Aortic smooth muscle cell (primary cell): ENCODE results near the gene NKX1-1. TPM values are rescaled to one million over a fixed set of nuclear protein-coding genes. Genes with fewer than 3 reads are reported as not detected.

Experiments
- total RNA-seq: library from RNA; depleted of rRNA; stranded (reverse); fragments of >200 nt; gene quantifications from 2 replicates; pipeline ENCODE4 v1.2.3, GENCODE V29; 2014

NKX1-1 gene
- not detected in 2 replicates for total RNA-seq

GRCh38 chr4:1406394-1406980 lies at the start of gene NKX1-1:
Gene NKX1-1 (minus strand): TSS chr4:1406442. CDS start chr4:1406442, 0 bp downstream.

Other genes starting within 250 kb of the NKX1-1 start
- gene SPON2, start 233.9 kb downstream of the NKX1-1 start, total RNA-seq, result 1.4 and 2.6 TPM in 2 replicates
- gene CTBP1, start 157.3 kb downstream of the NKX1-1 start, total RNA-seq, result 139 and 168 TPM in 2 replicates
- gene MAEA, start 116.6 kb downstream of the NKX1-1 start, total RNA-seq, result 56.0 and 56.5 TPM in 2 replicates
- 6.1 and 7.2 TPM in 2 replicates for gene UVSSA, start 59.2 kb downstream of the NKX1-1 start, total RNA-seq